Right lobe of liver (tissue), 6 donors: ENCODE data around the gene TTC7B. TPM values are rescaled to one million over a fixed set of nuclear protein-coding genes. Genes with fewer than 3 reads are reported as not detected.

ENCODE experiments used
- ATAC-seq, 4 donors: fragments of 200-7000 bp; cut with Tn5 transposase; one replicate each; pipeline ENCODE4 v1.9.1; 2020; ENCODE audit warnings: mild to moderate bottlenecking in 4 of 4, moderate library complexity in 4 of 4
- DNase-seq, 3 donors: peaks; one replicate each; pipeline ENCODE4 v3.0.0-alpha.2; 2020
- H3K27ac ChIP-seq, 3 donors: fragments of 200-600 bp; one replicate each; pipeline ENCODE4 v1.8.0; 2022
- H3K27me3 ChIP-seq, 2 donors: fragments of 200-600 bp; one replicate each; pipeline ENCODE4 v1.8.0; 2022
- H3K36me3 ChIP-seq, 4 donors: fragments of 200-600 bp; sonication (generic) in 1 of 4; one replicate each; pipeline versions ENCODE4 v1.5.1 to v1.8.0; 2017 to 2022; ENCODE audit warnings: control low read depth in 1 of 4
- H3K4me1 ChIP-seq, 4 donors: fragments of 200-600 bp; sonication (generic) in 1 of 4; one replicate each; pipeline versions ENCODE4 v1.5.1 to v1.8.0; 2017 to 2022; ENCODE audit warnings: control low read depth in 1 of 4
- H3K4me3 ChIP-seq, 3 donors: fragments of 200-600 bp; one replicate each; pipeline ENCODE4 v1.8.0; 2022
- H3K9me3 ChIP-seq, 4 donors: fragments of 200-600 bp; sonication (generic) in 1 of 4; one replicate each; pipeline versions ENCODE4 v1.5.1 to v1.8.0; 2017 to 2022; ENCODE audit warnings: control low read depth in 1 of 4
- POLR2A ChIP-seq: fragments of 450-650 bp; IDR thresholded peaks from one replicate; pipeline ENCODE4 v1.6.1; 2017; ENCODE audit warnings: antibody characterized with exemption, mild to moderate bottlenecking
- whole genome bisulfite sequencing: methylation state at CpG from one replicate; pipeline ENCODE4 v1.1.6; 2018; ENCODE audit warnings: low coverage, low lambda C conversion rate; ENCODE audit not compliant: insufficient coverage; ENCODE audit errors: missing lambda C conversion rate; 5-methylcytosine and 5-hydroxymethylcytosine counted together
- intact Hi-C, 2 donors: fragments of 100-400 bp; cut with DNase I; formaldehyde crosslinking; loops; one replicate each; pipeline versions ENCODE4 v1.11.2 to v1.14.1; 2022
- total RNA-seq, 6 experiments: library from RNA; depleted of rRNA in 2 of 6; stranded (reverse); fragments of >200 nt in 2 of 6; fragmentation: NEBNext Ultra II Directional in 3 of 6; extraction: Animal tissue kit (Norgen Biotek cat#: 25700) in 3 of 6; gene quantifications; one replicate each; pipeline versions ENCODE4 v1.1.0 to v1.2.4, GENCODE V29; 2016 to 2023
- TF ChIP-seq, protein P1 (sequence below), 4 donors: fragments of 200-600 bp in 3 of 4; fragments of 450-650 bp in 1 of 4; IDR thresholded peaks; one replicate each; pipeline versions ENCODE4 v1.5.1 to v1.8.0; 2016 to 2022; ENCODE audit warnings: antibody characterized with exemption in 4 of 4, mild to moderate bottlenecking in 2 of 4
- donor health status: DM: no; HTN: yes; CAD: no.
- donor health status: DM: no; HTN: no; CAD: no.
- donor health status: DM: no; HTN: no; CAD: no.
- donor health status: DM: no; HTN: yes; CAD: no.
- donor health status: DM: no; HTN: yes; CAD: no.

Gene TTC7B
- total RNA-seq, 6 experiments from 2014 or later, result 18.4 to 56.1 (median 37.5) TPM

DNA sequence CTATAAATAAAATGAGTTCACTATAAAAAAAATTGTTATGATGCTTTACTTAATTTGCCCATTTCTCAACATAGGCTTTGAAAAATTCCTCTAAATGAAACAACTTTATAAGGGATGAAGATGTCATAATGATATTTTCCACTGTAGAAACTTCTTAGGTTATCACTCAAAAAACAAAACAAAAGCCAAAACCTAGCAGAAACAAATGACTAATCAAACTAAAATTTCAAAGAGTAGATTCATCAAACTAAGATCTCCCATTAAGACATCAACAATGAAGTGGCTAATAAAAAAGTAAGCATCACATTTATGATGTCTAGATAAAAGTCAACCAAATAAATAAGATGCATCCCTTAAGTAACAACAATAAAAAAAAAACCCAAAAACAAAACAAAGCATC is 36.9 kb upstream of the TTC7B start:
- DNase-seq (no peak), ATAC-seq (no peak)
- H3K36me3 ChIP-seq, result no peaks in the 10 kb centered on the region
- H3K4me1 ChIP-seq, result no peaks in the 10 kb centered on the region
- TF ChIP-seq, protein P1, sequence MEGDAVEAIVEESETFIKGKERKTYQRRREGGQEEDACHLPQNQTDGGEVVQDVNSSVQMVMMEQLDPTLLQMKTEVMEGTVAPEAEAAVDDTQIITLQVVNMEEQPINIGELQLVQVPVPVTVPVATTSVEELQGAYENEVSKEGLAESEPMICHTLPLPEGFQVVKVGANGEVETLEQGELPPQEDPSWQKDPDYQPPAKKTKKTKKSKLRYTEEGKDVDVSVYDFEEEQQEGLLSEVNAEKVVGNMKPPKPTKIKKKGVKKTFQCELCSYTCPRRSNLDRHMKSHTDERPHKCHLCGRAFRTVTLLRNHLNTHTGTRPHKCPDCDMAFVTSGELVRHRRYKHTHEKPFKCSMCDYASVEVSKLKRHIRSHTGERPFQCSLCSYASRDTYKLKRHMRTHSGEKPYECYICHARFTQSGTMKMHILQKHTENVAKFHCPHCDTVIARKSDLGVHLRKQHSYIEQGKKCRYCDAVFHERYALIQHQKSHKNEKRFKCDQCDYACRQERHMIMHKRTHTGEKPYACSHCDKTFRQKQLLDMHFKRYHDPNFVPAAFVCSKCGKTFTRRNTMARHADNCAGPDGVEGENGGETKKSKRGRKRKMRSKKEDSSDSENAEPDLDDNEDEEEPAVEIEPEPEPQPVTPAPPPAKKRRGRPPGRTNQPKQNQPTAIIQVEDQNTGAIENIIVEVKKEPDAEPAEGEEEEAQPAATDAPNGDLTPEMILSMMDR (IDR thresholded peaks at IDR 0.05), result no peak
- no peak for TF ChIP-seq POLR2A
- intact Hi-C loops, result no loop called here
- no peak overlapping the region for H3K4me3 ChIP-seq
- H3K27me3 ChIP-seq, result no peaks in the 10 kb centered on the region
- no peaks in the 10 kb centered on the region for H3K9me3 ChIP-seq
- no peak overlapping the region for H3K27ac ChIP-seq

DNA sequence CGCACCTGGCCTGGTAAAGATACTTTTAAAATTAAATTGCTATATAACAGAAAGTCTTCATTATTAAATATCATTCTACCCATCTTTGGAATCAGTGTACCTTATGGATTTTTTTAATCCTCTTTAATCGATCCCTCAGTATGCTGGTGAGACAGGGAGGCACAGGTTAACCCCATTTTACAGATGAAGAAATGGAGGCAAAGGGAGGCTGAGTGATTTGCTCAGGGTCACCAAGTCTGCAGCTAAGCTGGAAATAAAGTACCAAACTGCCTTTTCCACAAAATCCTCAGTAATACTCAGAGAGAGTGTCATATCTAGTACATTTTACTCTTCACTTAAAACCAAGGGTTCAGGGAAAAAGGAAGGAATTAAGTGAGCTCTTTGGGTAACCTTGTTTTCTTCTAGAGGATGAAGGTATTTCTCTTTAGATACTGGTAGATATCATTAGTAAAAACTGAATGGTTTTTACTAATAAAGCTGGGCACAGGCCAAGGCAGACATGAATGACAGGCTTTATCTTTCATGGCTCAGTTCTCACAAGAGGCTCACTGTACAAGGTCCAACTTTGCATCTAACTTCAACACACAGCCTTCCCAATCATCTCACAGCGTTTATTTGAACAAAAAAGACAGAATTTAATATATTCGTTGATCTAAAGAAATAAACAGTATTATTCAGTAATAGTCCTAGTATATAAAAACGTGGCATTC is 35.3 kb upstream of the TTC7B start:
- H3K36me3 ChIP-seq, result no peaks in the 10 kb centered on the region
- intact Hi-C loops, result no loop called here
- ATAC-seq (no peak), DNase-seq (no peak)
- H3K27me3 ChIP-seq, result no peaks in the 10 kb centered on the region
- no peak overlapping the region for H3K27ac ChIP-seq
- H3K9me3 ChIP-seq, result no peaks in the 10 kb centered on the region
- no peak for TF ChIP-seq POLR2A
- TF ChIP-seq, protein P1 (IDR thresholded peaks at IDR 0.05), result no peak
- WGBS, result 67% methylated on average over 5 of the region's 5 CpGs
- H3K4me1 ChIP-seq, result no peaks in the 10 kb centered on the region
- H3K4me3 ChIP-seq, result no peak overlapping the region

DNA sequence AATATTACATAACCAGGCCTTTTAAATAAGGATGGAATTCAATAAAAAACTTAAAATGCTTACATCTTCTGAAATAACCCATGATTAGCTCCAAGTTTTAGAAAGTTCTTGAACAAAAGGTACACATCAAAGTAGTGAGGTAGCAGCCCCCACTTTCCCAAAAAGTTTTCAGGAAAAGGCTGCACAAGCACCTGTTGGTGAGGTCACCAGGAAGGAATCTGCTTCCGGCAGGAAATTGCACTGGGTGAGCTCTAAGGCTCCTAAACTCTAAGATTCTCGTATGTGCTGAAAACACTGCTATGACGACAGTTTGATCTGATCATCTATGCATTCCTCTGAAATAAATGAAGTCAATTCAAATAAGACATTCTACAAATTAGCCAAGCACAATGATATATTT is 34.3 kb upstream of the TTC7B start:
- intact Hi-C loops, result no loop called here
- Histone ChIP-seq H3K4me3 (no peak overlapping the region), H3K27ac (no peak overlapping the region), H3K9me3 (no peaks in the 10 kb centered on the region), H3K36me3 (no peaks in the 10 kb centered on the region), H3K4me1 (no peaks in the 10 kb centered on the region), H3K27me3 (no peaks in the 10 kb centered on the region)
- no peak for DNase-seq
- WGBS, result 63% methylated on average over 3 of the region's 3 CpGs
- peak in 3 of 4 donors; percentile 25 to 64 (median 56) for ATAC-seq
- TF ChIP-seq POLR2A, result no peak
- TF ChIP-seq, protein P1 (IDR thresholded peaks at IDR 0.05), result no peak

DNA sequence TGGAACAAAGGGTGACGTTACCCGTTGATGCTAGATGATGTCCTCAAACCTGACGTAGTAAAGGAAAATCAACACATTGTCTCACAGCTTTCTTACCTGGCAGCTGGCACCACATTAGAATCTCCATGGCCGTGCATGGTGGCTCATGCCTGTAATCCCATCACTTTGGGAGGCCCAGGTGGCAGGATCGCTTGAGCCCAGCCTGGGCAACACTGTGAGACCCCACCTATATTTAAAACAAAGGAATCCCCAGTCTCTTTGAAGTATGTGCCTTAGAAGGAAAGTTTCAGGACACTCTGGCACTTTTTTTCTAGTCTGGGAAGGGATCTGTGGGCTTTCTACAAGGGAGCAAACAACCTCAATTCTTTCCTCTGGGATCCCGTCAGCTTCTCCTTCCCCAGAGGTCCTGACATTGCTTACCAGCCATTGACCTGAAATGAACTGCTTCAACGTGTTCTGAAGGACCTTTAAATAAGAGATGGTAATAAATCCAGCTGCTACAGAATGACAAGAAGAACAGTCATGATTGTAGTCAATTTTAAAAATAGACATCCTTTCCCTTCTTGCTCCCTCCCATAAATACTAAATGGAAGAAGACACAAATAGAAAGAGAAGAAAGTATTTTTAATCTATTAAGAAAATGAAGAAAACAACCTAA is 33.7 kb upstream of the TTC7B start:
- 81% methylated on average over 4 of the region's 7 CpGs for WGBS
- no peak for DNase-seq
- TF ChIP-seq POLR2A, result no peak
- TF ChIP-seq, protein P1 (IDR thresholded peaks at IDR 0.05), result no peak

More for the DNA sequence above, 33.7 kb upstream of the TTC7B start:
- no peak overlapping the region for H3K4me3 ChIP-seq
- H3K9me3 ChIP-seq, result no peaks in the 10 kb centered on the region
- H3K4me1 ChIP-seq, result no peaks in the 10 kb centered on the region
- ATAC-seq, result no peak
- intact Hi-C loops, result no loop called here
- H3K27ac ChIP-seq, result no peak overlapping the region
- no peaks in the 10 kb centered on the region for H3K27me3 ChIP-seq
- no peaks in the 10 kb centered on the region for H3K36me3 ChIP-seq
